GM12892 (cell line): ENCODE results near the gene NBDY.

Experiments used
- POLR2A ChIP-seq: IDR thresholded peaks from 2 replicates; pipeline ENCODE4 v1.6.1; 2011; ENCODE audit warnings: low read depth, low read length, control low read depth
- POLR2AphosphoS5 ChIP-seq: IDR thresholded peaks from 2 replicates; pipeline ENCODE4 v1.6.1; 2011; ENCODE audit warnings: low read depth, low read length, control low read depth
- TAF1 ChIP-seq: IDR thresholded peaks from 2 replicates; pipeline ENCODE4 v1.6.1; 2011; ENCODE audit warnings: low read depth, mild to moderate bottlenecking, control low read depth, low read length, borderline replicate concordance

DNA sequence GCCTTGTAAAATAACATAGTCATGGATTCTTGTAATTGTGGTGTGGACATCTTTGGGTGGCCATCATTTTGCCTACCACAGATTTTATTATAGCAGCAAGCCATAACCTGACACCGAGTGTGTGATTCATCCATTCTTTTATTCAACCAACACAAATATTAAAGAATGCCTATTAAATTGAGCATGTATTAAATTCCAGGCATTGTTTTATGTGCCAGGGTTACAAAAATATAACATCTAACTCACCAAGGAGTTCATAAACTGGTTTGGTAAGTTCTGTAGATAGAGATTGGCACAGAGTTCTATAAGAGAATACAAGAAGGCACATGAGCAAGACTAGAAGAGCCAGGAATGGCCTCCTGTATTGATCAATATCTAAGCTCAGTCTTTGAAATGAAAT is 18.0 kb downstream of the NBDY start:
- TF ChIP-seq POLR2A = no peak
- TF ChIP-seq POLR2AphosphoS5 = no peak
- no peak for TF ChIP-seq TAF1
